RPMI7951 (cell line): ENCODE results near the gene HEBP2. TPM values are rescaled to one million over a fixed set of nuclear protein-coding genes. Genes with fewer than 3 reads are reported as not detected.

Experiments
- DNase-seq: peaks from one replicate; pipeline ENCODE4 v3.0.0-alpha.2; 2012; ENCODE audit warnings: low read depth
- total RNA-seq: library from RNA; depleted of rRNA; stranded (reverse); fragments of >200 nt; shearing (Covaris generic); gene quantifications from 2 replicates; pipeline ENCODE4 v1.2.3, GENCODE V29; 2014

HEBP2 gene
- total RNA-seq, 1 experiment from 2014 or later, result 24.8 TPM

- DNase-seq, result peak; percentile 13
Measured at GRCh38 chr6:138397128-138398122, 6.6 kb upstream of the HEBP2 start.

- no peak for DNase-seq
Measured at GRCh38 chr6:138400326-138400725, 3.7 kb upstream of the HEBP2 start.

- DNase-seq, result no peak
Measured at GRCh38 chr6:138401960-138402837, 1.8 kb upstream of the HEBP2 start.

- no peak for DNase-seq
Measured at GRCh38 chr6:138402838-138403187, 1.2 kb upstream of the HEBP2 start.

GRCh38 chr6:138403324-138403800 is 661 bp upstream of the HEBP2 start:
- peak; percentile 35 for DNase-seq

GRCh38 chr6:138404666-138405337 is 779 bp downstream of the HEBP2 start:
- peak; percentile 11 for DNase-seq

- DNase-seq, result no peak
Measured at GRCh38 chr6:138405816-138406413, 1.9 kb downstream of the HEBP2 start.

- no peak for DNase-seq
Measured at GRCh38 chr6:138406443-138406842, 2.4 kb downstream of the HEBP2 start.

- peak; percentile 62 for DNase-seq
Measured at GRCh38 chr6:138410048-138410735, 6.2 kb downstream of the HEBP2 start.

- peak; percentile 98 for DNase-seq
Measured at GRCh38 chr6:138410972-138411880, 7.2 kb downstream of the HEBP2 start.

GRCh38 chr6:138415125-138415524 is 11.1 kb downstream of the HEBP2 start:
- DNase-seq, result no peak

GRCh38 chr6:138416206-138416605 is 12.2 kb downstream of the HEBP2 start:
- no peak for DNase-seq

- DNase-seq, result no peak
Measured at GRCh38 chr6:138417493-138418117, 13.6 kb downstream of the HEBP2 start.

- DNase-seq, result no peak
Measured at GRCh38 chr6:138418118-138418742, 14.2 kb downstream of the HEBP2 start.

GRCh38 chr6:138419766-138420165 is 15.7 kb downstream of the HEBP2 start:
- DNase-seq, result no peak

- no peak for DNase-seq
Measured at GRCh38 chr6:138420356-138420755, 16.3 kb downstream of the HEBP2 start.

- no peak for DNase-seq
Measured at GRCh38 chr6:138421089-138421488, 17.1 kb downstream of the HEBP2 start.

- DNase-seq, result no peak
Measured at GRCh38 chr6:138421608-138422007, 17.6 kb downstream of the HEBP2 start.

- DNase-seq, result no peak
Measured at GRCh38 chr6:138422861-138423260, 18.8 kb downstream of the HEBP2 start.
